OCI-LY7 (cell line): Measurements from ENCODE around the gene STK4.

Experiments
- CTCF ChIP-seq: fragments of 200-600 bp; sonication (generic); conservative IDR thresholded peaks from 2 replicates; pipeline ENCODE4 v1.5.1; 2014; ENCODE audit warnings: mild to moderate bottlenecking, antibody characterized with exemption, low read length, moderate library complexity, mixed read lengths
- EZH2phosphoT487 ChIP-seq: fragments of 200-600 bp; sonication (generic); IDR thresholded peaks from 2 replicates; pipeline ENCODE4 v1.6.1; 2018; ENCODE audit warnings: low read depth, borderline replicate concordance, mild to moderate bottlenecking, mixed run types, antibody characterized with exemption, low read length, moderate library complexity, mixed read lengths

DNA sequence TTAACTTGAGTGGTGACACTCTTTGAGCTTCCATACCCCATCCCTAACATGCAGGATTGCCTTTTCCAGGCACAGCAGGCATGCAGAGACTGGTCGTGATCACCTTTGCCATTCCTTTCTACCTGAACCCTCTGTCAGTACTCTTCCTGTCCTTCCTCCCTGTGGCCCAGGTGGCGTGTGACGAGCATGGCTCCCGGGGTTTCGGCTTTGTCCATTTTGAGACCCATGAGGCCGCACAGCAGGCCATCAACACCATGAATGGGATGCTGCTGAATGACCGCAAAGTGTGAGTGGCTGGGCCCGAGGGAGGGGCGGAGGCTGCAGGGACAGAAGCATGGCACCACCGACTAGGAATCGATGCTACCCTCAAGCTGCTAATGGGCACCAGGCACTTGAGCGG is 49.7 kb upstream of the STK4 start:
- TF ChIP-seq CTCF (no peak), EZH2phosphoT487 (no peak)
